GM19324 (cell line): ENCODE results near the gene ZBTB38.

Source experiments
- ATAC-seq: cut with Tn5 transposase; IDR thresholded peaks from one replicate; pipeline ENCODE4 v1.9.1; 2021; ENCODE audit warnings: mild to moderate bottlenecking, moderate library complexity; ENCODE audit not compliant: unreplicated experiment, low FRiP score

Gene ZBTB38

GRCh38 chr3:141384157-141384556, 15.9 kb downstream of the ZBTB38 start:
- no peak for ATAC-seq

GRCh38 chr3:141384575-141384974, 16.3 kb downstream of the ZBTB38 start:
- no peak for ATAC-seq

- no peak for ATAC-seq
Observed at GRCh38 chr3:141385406-141386125, 17.3 kb downstream of the ZBTB38 start.

- no peak for ATAC-seq
Observed at GRCh38 chr3:141386126-141386488, 17.8 kb downstream of the ZBTB38 start.

- no peak for ATAC-seq
Observed at GRCh38 chr3:141386611-141387111, 18.4 kb downstream of the ZBTB38 start.

GRCh38 chr3:141387516-141387915, 19.2 kb downstream of the ZBTB38 start:
- ATAC-seq = no peak

- ATAC-seq = peak; percentile 16
Observed at GRCh38 chr3:141388395-141388794, 20.1 kb downstream of the ZBTB38 start.

GRCh38 chr3:141388823-141389621, 20.7 kb downstream of the ZBTB38 start:
- peak; percentile 69 for ATAC-seq

- no peak for ATAC-seq
Observed at GRCh38 chr3:141389703-141390102, 21.4 kb downstream of the ZBTB38 start.

- no peak for ATAC-seq
Observed at GRCh38 chr3:141390747-141391146, 22.4 kb downstream of the ZBTB38 start.

- no peak for ATAC-seq
Observed at GRCh38 chr3:141391298-141391990, 23.1 kb downstream of the ZBTB38 start.

- no peak for ATAC-seq
Observed at GRCh38 chr3:141391991-141392316, 23.6 kb downstream of the ZBTB38 start.

GRCh38 chr3:141392416-141392815, 24.1 kb downstream of the ZBTB38 start:
- ATAC-seq = no peak

GRCh38 chr3:141392897-141393734, 24.8 kb downstream of the ZBTB38 start:
- ATAC-seq = no peak

GRCh38 chr3:141393735-141394076, 25.4 kb downstream of the ZBTB38 start:
- ATAC-seq = no peak

- ATAC-seq = no peak
Observed at GRCh38 chr3:141394560-141394959, 26.3 kb downstream of the ZBTB38 start.

- no peak for ATAC-seq
Observed at GRCh38 chr3:141395005-141395589, 26.8 kb downstream of the ZBTB38 start.

- no peak for ATAC-seq
Observed at GRCh38 chr3:141397996-141398395, 29.7 kb downstream of the ZBTB38 start.

GRCh38 chr3:141399200-141399599, 30.9 kb downstream of the ZBTB38 start:
- ATAC-seq = no peak
